NCI-H2196 (cell line): ENCODE data around the gene TRAF2.
A peak's percentile ranks its signal among the peaks of the same experiment; 100 is the strongest.
"Not testable (repeated sequence)": the region's sequence is repeated elsewhere in the genome, so short reads cannot be mapped to it uniquely, and the experiment has no call there.

Experiments used
- DNase-seq: peaks from one replicate; lab custom pipeline; 2025; ENCODE audit not compliant: unreplicated experiment; lab: John Stamatoyannopoulos, UW

TRAF2 gene

GRCh38 chr9:136885950-136886578 lies at the start of gene TRAF2:
TSS of gene TRAF2 (plus strand) at chr9:136886516. CDS start at chr9:136898741, 12,225 bp downstream.
- peak; percentile 97 for DNase-seq

DNA sequence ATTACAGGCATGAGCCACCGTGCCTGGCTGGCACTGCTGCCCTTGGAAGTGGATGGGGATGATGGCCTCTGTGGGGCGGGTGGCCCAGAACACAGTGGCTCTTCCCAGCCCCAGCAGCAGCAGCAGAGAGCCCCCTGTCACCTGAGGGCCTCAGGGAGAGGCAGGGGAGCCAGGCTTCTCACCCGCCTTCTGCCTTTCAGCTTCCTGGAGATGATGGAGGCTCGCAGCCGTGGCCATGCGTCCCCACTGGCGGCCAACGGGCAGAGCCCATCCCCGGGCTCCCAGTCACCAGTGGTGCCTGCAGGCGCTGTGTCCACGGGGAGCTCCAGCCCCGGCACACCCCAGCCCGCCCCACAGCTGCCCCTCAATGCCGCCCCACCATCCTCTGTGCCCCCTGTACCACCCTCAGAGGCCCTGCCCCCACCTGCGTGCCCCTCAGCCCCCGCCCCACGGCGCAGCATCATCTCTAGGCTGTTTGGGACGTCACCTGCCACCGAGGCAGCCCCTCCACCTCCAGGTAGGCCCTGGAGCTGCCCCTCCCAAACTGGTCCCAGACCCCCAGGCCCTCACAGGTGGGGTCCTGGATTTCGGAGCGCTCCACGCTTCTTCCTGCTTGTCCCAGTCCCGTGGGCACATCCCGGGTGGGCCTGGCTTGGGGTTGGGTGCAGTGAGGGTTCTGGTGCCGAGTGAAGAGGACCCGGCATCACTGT lies 49.0 kb upstream of the TRAF2 start:
- DNase-seq, result no peak

- DNase-seq, result not testable (repeated sequence)
Measured at GRCh38 chr9:136837856-136838277, 48.4 kb upstream of the TRAF2 start.

- DNase-seq, result no peak
Measured at GRCh38 chr9:136838314-136839228, 47.7 kb upstream of the TRAF2 start.

DNA sequence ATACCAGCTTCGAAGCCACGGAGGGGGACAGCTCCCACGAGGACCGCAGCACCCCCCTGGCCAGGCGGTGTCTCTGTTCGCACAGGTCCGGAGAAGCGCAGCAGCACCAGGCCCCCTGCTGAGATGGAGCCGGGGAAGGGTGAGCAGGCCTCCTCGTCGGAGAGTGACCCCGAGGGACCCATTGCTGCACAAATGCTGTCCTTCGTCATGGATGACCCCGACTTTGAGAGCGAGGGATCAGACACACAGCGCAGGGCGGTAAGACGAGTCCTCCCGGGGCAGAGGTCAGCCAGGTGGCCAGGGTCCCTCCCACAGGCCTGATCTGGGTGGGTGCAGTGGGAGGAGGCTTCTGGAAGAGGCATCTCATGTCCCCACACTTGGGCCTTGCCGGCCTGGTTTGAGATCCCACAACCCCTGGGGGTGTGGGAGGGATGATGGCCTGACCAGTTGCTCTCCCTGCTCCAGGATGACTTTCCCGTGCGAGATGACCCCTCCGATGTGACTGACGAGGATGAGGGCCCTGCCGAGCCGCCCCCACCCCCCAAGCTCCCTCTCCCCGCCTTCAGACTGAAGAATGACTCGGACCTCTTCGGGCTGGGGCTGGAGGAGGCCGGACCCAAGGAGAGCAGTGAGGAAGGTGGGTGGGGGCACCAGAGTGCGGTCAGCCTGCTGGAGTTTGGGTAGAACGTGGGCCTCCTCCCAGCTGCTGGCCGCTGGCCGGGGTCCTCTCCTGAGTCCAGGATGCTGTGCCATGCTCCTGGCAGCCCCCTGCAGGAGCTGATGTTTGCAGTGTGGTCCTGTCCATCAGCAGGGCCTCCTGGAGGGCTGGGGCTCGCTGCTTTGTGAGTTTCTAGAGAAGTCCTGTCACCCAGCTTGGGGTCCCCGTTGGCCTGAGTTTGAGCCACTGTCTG lies 46.8 kb upstream of the TRAF2 start:
- DNase-seq, result no peak

DNA sequence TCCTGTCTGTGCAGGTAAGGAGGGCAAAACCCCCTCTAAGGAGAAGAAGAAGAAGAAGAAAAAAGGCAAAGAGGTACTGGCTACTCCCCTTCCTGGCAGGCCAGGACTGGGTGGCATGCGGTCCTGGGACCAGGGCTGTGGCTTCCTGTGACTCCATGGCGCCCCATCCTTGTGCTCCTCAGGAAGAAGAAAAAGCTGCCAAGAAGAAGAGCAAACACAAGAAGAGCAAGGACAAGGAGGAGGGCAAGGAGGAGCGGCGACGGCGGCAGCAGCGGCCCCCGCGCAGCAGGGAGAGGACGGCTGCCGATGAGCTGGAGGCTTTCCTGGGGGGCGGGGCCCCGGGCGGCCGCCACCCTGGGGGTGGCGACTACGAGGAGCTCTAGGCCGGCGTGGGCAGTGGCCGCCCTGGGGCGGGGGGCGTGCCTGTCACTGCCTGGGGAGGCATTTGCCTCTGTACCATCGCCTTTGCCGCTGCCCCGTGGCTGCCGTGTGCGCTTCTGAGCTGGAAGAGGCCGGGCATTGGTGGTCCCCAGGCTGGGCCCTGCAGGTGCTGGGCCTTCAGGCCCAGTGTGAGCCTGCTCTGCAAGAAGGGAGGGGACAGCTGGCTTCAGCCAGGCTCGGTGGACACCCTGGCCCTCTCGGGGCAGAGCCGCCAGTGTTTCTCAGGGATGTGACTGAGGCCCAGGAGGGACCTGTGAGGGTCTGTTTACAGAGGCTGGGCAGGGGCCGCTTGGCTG lies 46.0 kb upstream of the TRAF2 start:
- peak; percentile 39 for DNase-seq

DNA sequence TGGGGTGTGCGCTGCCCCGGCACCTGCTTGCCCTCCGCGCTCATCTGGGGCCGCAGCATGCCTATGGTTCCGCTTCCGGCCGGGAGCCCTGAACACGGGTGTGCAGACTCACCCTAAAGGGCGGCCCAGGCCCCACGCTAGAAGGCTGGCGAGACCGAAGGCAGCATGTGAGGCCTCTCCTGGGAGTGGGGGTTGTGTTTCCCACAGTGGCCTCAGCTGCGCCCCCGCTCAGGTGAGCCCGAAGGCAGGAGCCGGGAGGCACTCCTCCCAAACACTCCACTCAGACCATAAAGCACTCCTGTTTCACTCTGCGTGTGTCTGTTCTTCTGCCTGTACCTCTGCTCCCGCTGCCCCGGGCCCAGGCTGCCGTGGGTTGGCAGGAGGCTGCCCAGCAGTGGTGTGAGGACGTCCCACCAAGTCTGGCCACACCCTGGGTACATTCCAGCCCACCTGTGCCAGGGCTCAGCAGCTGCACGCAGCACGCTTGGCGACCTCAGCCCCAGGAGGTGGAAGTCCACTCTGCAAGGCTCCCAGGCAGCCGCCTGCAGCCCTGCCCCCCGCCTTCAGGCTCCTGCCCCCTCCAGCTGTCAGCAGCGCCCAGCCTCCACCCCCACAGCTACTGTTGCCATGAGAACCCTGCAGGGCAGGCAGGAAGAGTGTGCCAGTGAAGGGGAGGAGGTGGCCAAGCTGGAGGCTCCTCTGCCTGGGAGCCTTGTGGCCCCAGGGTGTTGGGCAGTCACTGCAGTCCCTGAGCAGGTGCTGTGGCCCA lies 45.3 kb upstream of the TRAF2 start:
- DNase-seq, result peak; percentile 88

- peak; percentile 46 for DNase-seq
Measured at GRCh38 chr9:136841646-136842379, 44.5 kb upstream of the TRAF2 start.

- peak; percentile 71 for DNase-seq
Measured at GRCh38 chr9:136842380-136842948, 43.9 kb upstream of the TRAF2 start, which contains the start of gene AJM1. TSS of gene AJM1 (plus strand) at chr9:136842478. CDS start at chr9:136844415, 1,937 bp downstream.

GRCh38 chr9:136843159-136843800 lies 43.0 kb upstream of the TRAF2 start:
- not testable (repeated sequence) for DNase-seq

DNA sequence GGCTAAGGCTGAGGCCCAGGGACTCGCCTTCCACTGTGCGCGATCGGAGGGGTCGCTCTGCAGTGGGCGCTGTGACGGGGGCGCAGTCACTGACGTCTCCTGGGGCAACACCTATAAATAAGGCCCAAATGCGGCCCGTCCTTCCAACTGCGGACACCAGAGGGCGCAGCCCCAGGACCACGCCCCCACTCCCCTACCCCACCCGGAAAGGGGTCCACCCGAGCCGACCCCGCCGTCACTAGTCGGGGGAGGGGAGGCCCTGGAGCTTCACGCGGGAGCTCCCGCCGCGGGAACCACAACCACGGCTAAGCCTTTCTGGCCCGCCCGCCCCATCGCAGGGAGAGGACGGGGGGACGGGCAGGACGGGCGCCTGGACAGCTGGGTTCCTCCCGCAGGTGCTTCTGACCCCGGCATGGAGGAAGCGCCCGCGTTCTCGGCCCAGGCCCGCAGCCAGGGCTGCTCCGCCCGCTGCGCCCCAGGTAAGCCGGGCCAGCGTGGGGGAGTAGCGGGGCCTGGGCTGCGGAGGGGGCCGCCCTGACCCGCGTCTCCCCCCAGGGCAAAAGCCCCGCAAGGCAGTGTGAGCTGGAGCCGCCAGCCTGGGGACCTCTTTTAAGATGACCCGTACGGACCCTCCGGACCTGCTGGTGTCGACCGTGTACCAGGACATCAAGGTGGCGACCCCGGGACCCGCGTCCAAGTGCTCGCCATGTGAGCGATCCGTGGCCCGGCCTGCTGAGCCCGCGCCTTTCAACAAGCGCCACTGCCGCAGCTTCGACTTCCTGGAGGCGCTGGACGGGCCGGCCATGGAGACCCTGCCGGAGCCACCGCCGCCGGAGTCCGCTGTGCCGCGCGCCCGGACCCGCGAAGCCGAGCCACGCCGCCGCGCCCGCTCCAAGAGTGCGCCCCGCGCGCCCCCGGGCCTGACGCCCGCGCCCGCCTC lies 42.2 kb upstream of the TRAF2 start:
- peak; percentile 21 for DNase-seq

- DNase-seq, result no peak
Measured at GRCh38 chr9:136844761-136845464, 41.4 kb upstream of the TRAF2 start.

DNA sequence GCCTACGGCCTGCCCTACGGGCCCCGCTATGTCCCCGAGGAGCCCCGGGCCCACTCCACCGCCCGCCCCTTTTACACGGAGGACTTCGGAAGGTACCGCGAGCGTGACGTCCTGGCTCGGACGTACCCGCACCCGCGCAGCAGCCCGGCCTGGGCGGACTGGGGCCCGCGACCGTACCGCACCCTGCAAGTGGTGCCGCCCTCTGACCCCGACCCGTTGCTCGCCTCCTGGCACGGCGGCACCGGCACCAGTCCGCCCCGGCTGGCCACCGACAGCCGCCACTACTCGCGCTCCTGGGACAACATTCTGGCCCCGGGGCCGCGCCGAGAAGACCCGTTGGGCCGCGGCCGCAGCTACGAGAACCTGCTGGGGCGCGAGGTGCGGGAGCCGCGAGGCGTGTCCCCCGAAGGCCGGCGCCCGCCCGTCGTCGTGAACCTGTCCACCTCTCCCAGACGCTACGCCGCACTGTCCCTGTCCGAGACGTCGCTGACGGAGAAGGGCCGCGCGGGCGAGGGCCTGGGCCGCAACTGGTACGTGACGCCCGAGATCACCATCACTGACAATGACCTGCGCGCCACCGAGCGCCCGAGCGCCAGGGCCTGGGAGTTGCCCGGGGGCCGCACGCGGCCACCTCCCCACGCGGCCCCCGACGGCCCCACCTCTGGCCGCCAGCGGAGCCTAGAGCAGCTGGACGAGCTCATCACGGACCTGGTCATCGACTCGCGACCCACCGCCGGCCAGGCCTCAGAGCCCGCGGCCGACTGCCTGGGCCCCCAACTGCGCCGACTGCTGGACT lies 40.7 kb upstream of the TRAF2 start:
- DNase-seq, result no peak

DNA sequence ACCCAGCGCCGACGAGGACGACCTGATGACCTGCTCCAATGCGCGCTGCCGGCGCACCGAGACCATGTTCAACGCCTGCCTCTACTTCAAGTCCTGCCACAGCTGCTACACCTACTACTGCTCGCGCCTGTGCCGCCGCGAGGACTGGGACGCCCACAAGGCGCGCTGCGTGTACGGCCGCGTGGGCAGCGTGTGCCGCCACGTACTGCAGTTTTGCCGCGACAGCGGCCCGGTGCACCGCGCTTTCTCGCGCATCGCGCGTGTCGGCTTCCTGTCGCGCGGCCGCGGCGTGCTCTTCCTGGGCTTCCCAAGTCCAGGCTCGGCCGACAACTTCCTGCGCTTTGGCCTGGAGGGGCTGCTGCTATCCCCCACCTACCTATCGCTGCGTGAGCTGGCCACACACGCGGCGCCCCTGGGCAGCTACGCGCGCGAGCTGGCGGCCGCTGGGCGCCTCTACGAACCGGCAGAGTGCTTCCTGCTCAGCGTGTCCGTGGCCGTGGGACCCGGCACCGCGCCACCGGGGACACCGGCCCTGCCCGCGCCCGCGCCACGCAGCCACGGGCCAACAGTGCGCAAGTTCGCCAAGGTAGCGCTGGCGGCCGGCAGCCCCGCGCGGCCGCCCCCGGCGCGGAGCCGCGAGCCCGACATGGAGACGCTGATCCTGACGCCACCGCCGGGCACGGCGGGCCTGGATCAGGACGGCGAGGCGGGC lies 39.8 kb upstream of the TRAF2 start:
- DNase-seq, result no peak
